Choroid plexus epithelial cell (primary cell): ENCODE measurements around the gene C12orf57.

Experiments
- DNase-seq: peaks from one replicate; pipeline ENCODE4 v3.0.0-alpha.2; 2010; ENCODE audit warnings: low read depth
- H3K4me3 ChIP-seq: 2 replicates; pipeline ENCODE4 v1.5.1; 2011; ENCODE audit warnings: low read depth, mild to moderate bottlenecking, control low read depth, low read length, moderate library complexity
- CTCF ChIP-seq: conservative IDR thresholded peaks from 2 replicates; pipeline ENCODE4 v1.5.1; 2011; ENCODE audit warnings: low read depth, mild to moderate bottlenecking, control low read depth, inconsistent platforms, low read length, moderate library complexity

Gene C12orf57

GRCh38 chr12:6927379-6928021, 16.3 kb upstream of the C12orf57 start, which contains the start of gene ATN1:
ATN1 (plus strand) TSS chr12:6927959; CDS start chr12:6934002, 6,043 bp downstream.
- peak within 1 kb of the TSS; percentile 79 for H3K4me3 ChIP-seq
- TF ChIP-seq CTCF, result no peak
- DNase-seq, result peak; percentile 82

- no peak for DNase-seq
- no peak for TF ChIP-seq CTCF
- peak overlapping the region; percentile 79 for H3K4me3 ChIP-seq
Observed at GRCh38 chr12:6928022-6928702, 15.7 kb upstream of the C12orf57 start.

- TF ChIP-seq CTCF, result no peak
- no peak for DNase-seq
- H3K4me3 ChIP-seq, result peak overlapping the region; percentile 79
Observed at GRCh38 chr12:6928703-6929407, 15.0 kb upstream of the C12orf57 start.

GRCh38 chr12:6929466-6930452, 14.1 kb upstream of the C12orf57 start:
- peak overlapping the region; percentile 79 for H3K4me3 ChIP-seq
- TF ChIP-seq CTCF, result no peak
- no peak for DNase-seq

GRCh38 chr12:6932766-6933165, 11.1 kb upstream of the C12orf57 start:
- no peak for DNase-seq
- no peak for TF ChIP-seq CTCF
- no peak overlapping the region for H3K4me3 ChIP-seq

GRCh38 chr12:6934110-6934509, 9.7 kb upstream of the C12orf57 start:
- no peak for TF ChIP-seq CTCF
- no peak overlapping the region for H3K4me3 ChIP-seq
- peak; percentile 79 for DNase-seq
